GM12878 (cell line): ENCODE measurements around the gene FOLR3. TPM values are rescaled to one million over a fixed set of nuclear protein-coding genes. Genes with fewer than 3 reads are reported as not detected.

Source experiments
- ATAC-seq: fragments of 200-7000 bp; cut with Tn5 transposase; 3 replicates; pipeline ENCODE4 v1.9.1; 2020; ENCODE audit warnings: mild to moderate bottlenecking, moderate library complexity
- BruUV-seq: library from RNA; stranded (reverse); fragments of 400-500 nt; replicated peaks from 2 replicates; lab custom pipeline; 2021; lab: Mats Ljungman, UMichigan
- CTCF ChIA-PET: fragments of 300-600 bp; sonication (Branson Sonifier 250); formaldehyde crosslinking; extraction: SDS; loops from one replicate; lab custom pipeline; 2021; ENCODE audit warnings: inconsistent platforms; lab: Yijun Ruan, JAX
- POLR2A ChIA-PET: fragments of 350-600 bp; formaldehyde crosslinking; extraction: SDS; loops from one replicate; lab custom pipeline; 2021; ENCODE audit warnings: inconsistent platforms; lab: Charles Lee
- RAD21 ChIA-PET: fragments of 300-600 bp; sonication (Branson Sonifier 250); formaldehyde crosslinking; loops from one replicate; lab custom pipeline; 2023; ENCODE audit warnings: antibody characterized with exemption; ENCODE audit not compliant: unreplicated experiment; lab: Charles Lee
- SMC1A ChIA-PET: fragments of 300-600 bp; sonication (Branson Sonifier 250); formaldehyde crosslinking; loops from one replicate; lab custom pipeline; 2023; ENCODE audit not compliant: unreplicated experiment, uncharacterized antibody; lab: Charles Lee
- DNase-seq: peaks from one replicate; pipeline ENCODE4 v3.0.0-alpha.2; 2011; ENCODE audit warnings: low read depth, low spot score
- FAIRE-seq: peaks from 3 replicates; lab custom pipeline; 2011; peaks lifted over from hg19 to GRCh38; lab: Jason Lieb, UNC
- H2AFZ ChIP-seq: 2 replicates; pipeline ENCODE4 v1.6.0; 2011; ENCODE audit warnings: low read depth, low read length, control low read depth; ENCODE audit not compliant: control insufficient read depth
- H3K27ac ChIP-seq: 2 replicates; pipeline ENCODE4 v1.5.1; 2011; ENCODE audit warnings: control low read depth; ENCODE audit not compliant: control insufficient read depth, insufficient read depth
- H3K27me3 ChIP-seq, 2 experiments: replicated peaks in 1 of 2; 2 replicates each; pipeline versions ENCODE4 v1.6.0 to v1.6.1; 2011; ENCODE audit warnings: low read length in 1 of 2; ENCODE audit not compliant: control insufficient read depth in 2 of 2, insufficient read depth in 2 of 2
- H3K36me3 ChIP-seq, 2 experiments: 2 replicates each; pipeline ENCODE4 v1.5.1; 2011; ENCODE audit warnings: low read length in 1 of 2; ENCODE audit not compliant: control insufficient read depth in 2 of 2, insufficient read depth in 2 of 2
- H3K4me1 ChIP-seq: 2 replicates; pipeline ENCODE4 v1.6.1; 2011; ENCODE audit warnings: mild to moderate bottlenecking, low read length, moderate library complexity, mixed read lengths; ENCODE audit not compliant: control insufficient read depth, insufficient read depth
- H3K4me2 ChIP-seq: 2 replicates; pipeline ENCODE4 v1.6.0; 2011; ENCODE audit warnings: control low read depth; ENCODE audit not compliant: control insufficient read depth, insufficient read depth
- H3K4me3 ChIP-seq: fragments of 200-600 bp; sonication (generic); 2 replicates; pipeline ENCODE4 v1.5.1; 2016
- H3K79me2 ChIP-seq: 2 replicates; pipeline ENCODE4 v1.6.0; 2011; ENCODE audit warnings: low read length; ENCODE audit not compliant: control insufficient read depth, insufficient read depth
- H3K9ac ChIP-seq: 2 replicates; pipeline ENCODE4 v1.8.0; 2011; ENCODE audit warnings: low read length, control low read depth, mixed read lengths; ENCODE audit not compliant: control insufficient read depth, insufficient read depth
- H3K9me3 ChIP-seq: replicated peaks from 3 replicates; pipeline ENCODE4 v1.5.1; 2011; ENCODE audit warnings: mild to moderate bottlenecking, low read length; ENCODE audit not compliant: control insufficient read depth, insufficient read depth
- H4K20me1 ChIP-seq: 2 replicates; pipeline ENCODE4 v1.6.0; 2011; ENCODE audit not compliant: control insufficient read depth, insufficient read depth
- HDAC2 ChIP-seq: fragments of 200-600 bp; sonication (generic); IDR thresholded peaks from 2 replicates; pipeline ENCODE4 v1.6.1; 2017
- HDGF ChIP-seq: fragments of 450-650 bp; IDR thresholded peaks from 2 replicates; pipeline ENCODE4 v1.6.1; 2016; ENCODE audit warnings: antibody characterized with exemption
- KAT2A ChIP-seq: conservative IDR thresholded peaks from 2 replicates; pipeline ENCODE4 v1.6.1; 2011; ENCODE audit warnings: low read depth, low read length; ENCODE audit not compliant: control insufficient read depth
- NR2F1 ChIP-seq: fragments of 450-650 bp; conservative IDR thresholded peaks from 2 replicates; pipeline ENCODE4 v1.6.1; 2017; ENCODE audit warnings: mild to moderate bottlenecking
- NRF1 ChIP-seq: conservative IDR thresholded peaks from 2 replicates; pipeline ENCODE4 v1.6.1; 2011; ENCODE audit warnings: mild to moderate bottlenecking, low read depth, low read length, improper control_type of control experiment
- PKNOX1 ChIP-seq: fragments of 450-650 bp; IDR thresholded peaks from 2 replicates; pipeline ENCODE4 v1.6.1; 2016; ENCODE audit warnings: mild to moderate bottlenecking
- RB1 ChIP-seq: fragments of 450-650 bp; formaldehyde crosslinking; IDR thresholded peaks from 2 replicates; pipeline ENCODE4 v1.6.1; 2017; ENCODE audit warnings: mild to moderate bottlenecking, borderline replicate concordance
- RUNX3 ChIP-seq: IDR thresholded peaks from 2 replicates; pipeline ENCODE4 v1.6.1; 2012; ENCODE audit warnings: low read length, inconsistent platforms
- SMC3 ChIP-seq: IDR thresholded peaks from 2 replicates; pipeline ENCODE4 v1.6.1; 2011; ENCODE audit warnings: low read length, improper control_type of control experiment, borderline replicate concordance
- STAT3 ChIP-seq: IDR thresholded peaks from 2 replicates; pipeline ENCODE4 v1.6.1; 2011; ENCODE audit warnings: low read depth, low read length, improper control_type of control experiment
- TAF1 ChIP-seq: IDR thresholded peaks from 2 replicates; pipeline ENCODE4 v1.6.1; 2011; ENCODE audit warnings: mild to moderate bottlenecking, low read depth, low read length, borderline replicate concordance
- TARDBP ChIP-seq: IDR thresholded peaks from 2 replicates; pipeline ENCODE4 v1.6.1; 2016; ENCODE audit warnings: borderline replicate concordance
- ZBTB40 ChIP-seq: fragments of 450-650 bp; IDR thresholded peaks from 2 replicates; pipeline ENCODE4 v1.6.1; 2016; ENCODE audit warnings: mild to moderate bottlenecking, moderate library complexity, borderline replicate concordance
- WGBS: methylation state at CpG from one replicate; pipeline ENCODE4 v1.1.6; 2016; ENCODE audit warnings: low lambda C conversion rate; ENCODE audit not compliant: insufficient replicate concordance, insufficient coverage; ENCODE audit errors: missing lambda C conversion rate; 5-methylcytosine and 5-hydroxymethylcytosine counted together
- in situ Hi-C: fragments of 300-500 bp; cut with MboI; formaldehyde crosslinking; loops from 9 replicates; pipeline ENCODE4 v1.14.3; 2018; ENCODE audit warnings: mixed read lengths
- intact Hi-C: fragments of 100-400 bp; cut with micrococcal nuclease; formaldehyde crosslinking; loops from one replicate; pipeline ENCODE4 v1.14.2; 2022; ENCODE audit not compliant: unreplicated experiment
- polyA plus RNA-seq, 11 experiments: library from polyadenylated mRNA; depleted of rRNA in 4 of 11; unstranded in 6 of 11; stranded (reverse) in 5 of 11; fragments of >200 nt; fragmentation: Nextera tagmentation in 4 of 11; fragmentation: Illumina TruSeq in 1 of 11; extraction: Ambion mirVana in 4 of 11; extraction: Trizol in 1 of 11; gene quantifications; 1 replicate in 1 of 11; 2 replicates in 10 of 11; pipeline versions ENCODE4 v1.2.1 to v1.2.3, GENCODE V29; 2011 to 2016; ENCODE audit warnings: inconsistent platforms in 2 of 11, missing spikeins in 2 of 11, low read depth in 1 of 11
- total RNA-seq, 4 experiments: library from RNA; depleted of rRNA in 3 of 4; stranded (reverse); fragments of >200 nt in 3 of 4; fragmentation: Illumina TruSeq in 1 of 4; extraction: Trizol in 1 of 4; gene quantifications; 2 replicates each; pipeline versions ENCODE4 v1.2.1 to v1.2.3, GENCODE V29; 2013 to 2021
- TF ChIP-seq, protein P1 (sequence below): fragments of 150-350 bp; IDR thresholded peaks from 2 replicates; pipeline ENCODE4 v1.6.1; 2014; ENCODE audit warnings: mild to moderate bottlenecking, low read depth, low read length
- TF ChIP-seq, protein P2 (sequence below): IDR thresholded peaks from 2 replicates; pipeline ENCODE4 v1.6.1; 2011; ENCODE audit warnings: mild to moderate bottlenecking, low read depth, low read length, moderate library complexity; ENCODE audit not compliant: insufficient replicate concordance

The FOLR3 gene
- total and polyA plus RNA-seq, 10 of the 15 experiments (the other 5 are each of a cell fraction or from before 2014, with no cell fraction given), result not detected

GRCh38 chr11:72150882-72151281 lies 15.4 kb downstream of the FOLR3 start:
- H3K4me2 ChIP-seq, result no peak overlapping the region
- ChIA-PET RAD21 (interaction anchor here (1.2 kb wide), 1 partner anchor 173 kb away, joined by 3 read pairs; no protein-coding TSS in a partner anchor), SMC1A (no interaction called here), CTCF (no interaction called here), POLR2A (no interaction called here)
- H3K9me3 ChIP-seq, result no peaks in the 10 kb centered on the region
- H3K4me1 ChIP-seq, result no peaks in the 10 kb centered on the region
- DNase-seq (no peak), ATAC-seq (no peak), FAIRE-seq (no peak)
- no peak for TF ChIP-seq TAF1
- TF ChIP-seq, protein P1, sequence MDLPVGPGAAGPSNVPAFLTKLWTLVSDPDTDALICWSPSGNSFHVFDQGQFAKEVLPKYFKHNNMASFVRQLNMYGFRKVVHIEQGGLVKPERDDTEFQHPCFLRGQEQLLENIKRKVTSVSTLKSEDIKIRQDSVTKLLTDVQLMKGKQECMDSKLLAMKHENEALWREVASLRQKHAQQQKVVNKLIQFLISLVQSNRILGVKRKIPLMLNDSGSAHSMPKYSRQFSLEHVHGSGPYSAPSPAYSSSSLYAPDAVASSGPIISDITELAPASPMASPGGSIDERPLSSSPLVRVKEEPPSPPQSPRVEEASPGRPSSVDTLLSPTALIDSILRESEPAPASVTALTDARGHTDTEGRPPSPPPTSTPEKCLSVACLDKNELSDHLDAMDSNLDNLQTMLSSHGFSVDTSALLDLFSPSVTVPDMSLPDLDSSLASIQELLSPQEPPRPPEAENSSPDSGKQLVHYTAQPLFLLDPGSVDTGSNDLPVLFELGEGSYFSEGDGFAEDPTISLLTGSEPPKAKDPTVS, result no peak
- TF ChIP-seq, protein P2, sequence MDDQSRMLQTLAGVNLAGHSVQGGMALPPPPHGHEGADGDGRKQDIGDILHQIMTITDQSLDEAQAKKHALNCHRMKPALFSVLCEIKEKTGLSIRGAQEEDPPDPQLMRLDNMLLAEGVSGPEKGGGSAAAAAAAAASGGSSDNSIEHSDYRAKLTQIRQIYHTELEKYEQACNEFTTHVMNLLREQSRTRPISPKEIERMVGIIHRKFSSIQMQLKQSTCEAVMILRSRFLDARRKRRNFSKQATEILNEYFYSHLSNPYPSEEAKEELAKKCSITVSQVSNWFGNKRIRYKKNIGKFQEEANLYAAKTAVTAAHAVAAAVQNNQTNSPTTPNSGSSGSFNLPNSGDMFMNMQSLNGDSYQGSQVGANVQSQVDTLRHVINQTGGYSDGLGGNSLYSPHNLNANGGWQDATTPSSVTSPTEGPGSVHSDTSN, result no peak
- no peak for TF ChIP-seq NRF1
- TF ChIP-seq STAT3, result no peak
- no peak for TF ChIP-seq ZBTB40
- TF ChIP-seq SMC3, result no peak
- TF ChIP-seq PKNOX1, result no peak
- no peak for TF ChIP-seq NR2F1
- TF ChIP-seq TARDBP, result no peak
- TF ChIP-seq HDAC2, result no peak
- no peak for TF ChIP-seq RB1
- no peak for TF ChIP-seq RUNX3
- no peak for TF ChIP-seq KAT2A
- no peak for TF ChIP-seq HDGF
- no peaks in the 10 kb centered on the region for H3K27me3 ChIP-seq
- H3K27ac ChIP-seq, result no peak overlapping the region
- 35% methylated on average over 4 of the region's 4 CpGs for WGBS
- no peaks in the 10 kb centered on the region for H3K36me3 ChIP-seq
- in situ Hi-C loops (no loop called here), intact Hi-C loops (no loop called here)
- H2AFZ ChIP-seq, result no peak overlapping the region
- no peak overlapping the region for H3K9ac ChIP-seq
- H3K79me2 ChIP-seq, result no peaks in the 10 kb centered on the region
- H3K4me3 ChIP-seq, result no peak overlapping the region
- BruUV-seq, result no TSS peak
- no peaks in the 10 kb centered on the region for H4K20me1 ChIP-seq
